Prostate gland (tissue), 2 donors: ENCODE data around the gene MRPL53. TPM values are rescaled to one million over a fixed set of nuclear protein-coding genes. Genes with fewer than 3 reads are reported as not detected.

ENCODE experiments used
- DNase-seq: peaks from one replicate; pipeline ENCODE4 v3.0.0-alpha.2; 2019; ENCODE audit warnings: low spot score
- H3K27ac ChIP-seq, 2 donors: fragments of 200-600 bp; sonication (generic); 2 replicates each; pipeline ENCODE4 v1.5.1; 2017 to 2019
- H3K27me3 ChIP-seq: fragments of 200-600 bp; sonication (generic); replicated peaks from 2 replicates; pipeline ENCODE4 v1.5.1; 2019; ENCODE audit not compliant: insufficient read depth
- H3K36me3 ChIP-seq, 2 donors: fragments of 200-600 bp; sonication (generic); 1 replicate in 1 of 2; 2 replicates in 1 of 2; pipeline versions ENCODE4 v1.5.1 to v1.8.1; 2017 to 2019
- H3K4me1 ChIP-seq: fragments of 200-600 bp; sonication (generic); replicated peaks from 2 replicates; pipeline ENCODE4 v1.5.1; 2019
- H3K4me3 ChIP-seq, 2 donors: fragments of 200-600 bp; sonication (generic); 2 replicates each; pipeline ENCODE4 v1.5.1; 2017 to 2019
- H3K9me3 ChIP-seq: fragments of 200-600 bp; sonication (generic); 2 replicates; pipeline ENCODE4 v1.5.1; 2017
- CTCF ChIP-seq, 4 experiments: fragments of 200-600 bp in 2 of 4; fragments of 450-650 bp in 2 of 4; sonication (generic) in 2 of 4; IDR thresholded peaks; 1 replicate in 3 of 4; 2 replicates in 1 of 4; pipeline ENCODE4 v1.5.1; 2016 to 2019; ENCODE audit warnings: antibody characterized with exemption in 4 of 4, mild to moderate bottlenecking in 2 of 4, moderate library complexity in 2 of 4
- POLR2A ChIP-seq: fragments of 450-650 bp; IDR thresholded peaks from one replicate; pipeline ENCODE4 v1.6.1; 2016; ENCODE audit warnings: antibody characterized with exemption, mild to moderate bottlenecking
- POLR2AphosphoS5 ChIP-seq: sonication (generic); formaldehyde crosslinking; IDR thresholded peaks from one replicate; pipeline ENCODE4 v1.6.1; 2017; ENCODE audit warnings: antibody characterized with exemption
- WGBS: methylation state at CpG from one replicate; pipeline ENCODE4 v1.1.5; 2018; 5-methylcytosine and 5-hydroxymethylcytosine counted together
- intact Hi-C: fragments of 100-400 bp; cut with DNase I; formaldehyde crosslinking; loops from one replicate; pipeline ENCODE4 v1.14.2; 2022
- total RNA-seq, 2 donors: library from RNA; depleted of rRNA; stranded (reverse); fragments of >200 nt; gene quantifications; one replicate each; pipeline ENCODE4 v1.1.0, GENCODE V29; 2016

The MRPL53 gene
- total RNA-seq, 2 donors from 2014 or later = 28.2 to 63.3 TPM

GRCh38 chr2:74514368-74515270, 42.1 kb upstream of the MRPL53 start, which contains the start of gene TLX2:
Gene TLX2 (plus strand): TSS chr2:74514450. CDS start chr2:74514807, 357 bp downstream.
- DNase-seq = no peak
- no peaks in the 10 kb centered on the region for H3K9me3 ChIP-seq
- H3K4me1 ChIP-seq = peaks cover 11% of the 10 kb centered on the region
- no peak within 1 kb of the TSS for H3K4me3 ChIP-seq
- no peaks in the 10 kb centered on the region for H3K36me3 ChIP-seq
- 4% methylated on average over 42 of the region's 82 CpGs for WGBS
- intact Hi-C loops = no loop called here
- no peak within 1 kb of the TSS for H3K27ac ChIP-seq
- H3K27me3 ChIP-seq = peaks cover 44% of the 10 kb centered on the region
- TF ChIP-seq CTCF (IDR thresholded peaks at IDR 0.05) = no peak
- no peak for TF ChIP-seq POLR2A
- no peak for TF ChIP-seq POLR2AphosphoS5

DNA sequence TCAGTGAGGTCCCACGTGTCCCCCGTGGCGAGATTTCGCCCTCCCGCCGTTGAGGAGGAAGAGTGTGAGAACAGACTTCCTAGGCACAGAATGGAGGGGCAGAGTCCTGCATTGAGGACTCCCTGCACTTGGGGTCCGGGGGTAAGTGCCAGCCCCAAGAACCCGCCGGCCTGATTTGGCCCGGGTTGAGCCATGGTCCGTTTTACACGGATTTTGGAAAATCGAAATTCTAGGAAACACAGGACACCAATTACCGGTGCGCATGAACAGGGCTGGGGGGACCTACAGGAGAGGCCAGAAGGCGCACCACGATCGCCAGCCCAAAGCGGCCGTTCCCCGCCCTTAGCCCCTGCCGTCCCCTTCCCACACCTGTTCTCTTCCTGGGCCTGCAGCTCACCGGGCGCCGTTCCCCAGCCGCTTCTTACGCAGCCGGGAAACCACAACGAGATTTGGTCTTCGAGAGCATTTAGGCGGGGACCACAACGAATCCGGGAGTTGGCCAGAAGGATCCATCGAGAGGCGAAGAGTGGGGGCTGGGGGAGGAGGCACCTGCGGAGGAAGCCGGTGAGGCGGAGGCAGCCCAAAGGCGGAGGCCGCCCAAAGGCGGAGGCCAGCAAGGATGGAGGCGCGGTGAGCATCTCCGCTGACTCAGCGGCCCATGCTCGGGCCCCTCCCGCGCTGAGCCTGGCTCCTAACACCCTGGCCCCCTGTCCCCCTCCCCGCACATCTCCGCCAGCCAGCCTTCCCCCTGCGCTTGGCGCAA, 41.3 kb upstream of the MRPL53 start:
- Histone ChIP-seq H3K9me3 (no peaks in the 10 kb centered on the region), H3K27me3 (peaks cover 41% of the 10 kb centered on the region), H3K4me3 (no peak overlapping the region), H3K4me1 (peaks cover 11% of the 10 kb centered on the region), H3K36me3 (no peaks in the 10 kb centered on the region), H3K27ac (no peak overlapping the region)
- no peak for TF ChIP-seq POLR2A
- TF ChIP-seq POLR2AphosphoS5 = peak; percentile 5
- WGBS = 5% methylated on average over 52 of the region's 52 CpGs
- intact Hi-C loops = no loop called here
- no peak for DNase-seq

- no peak for TF ChIP-seq CTCF (IDR thresholded peaks at IDR 0.05)
- TF ChIP-seq POLR2AphosphoS5 = no peak
- no peak for TF ChIP-seq POLR2A
Observed at GRCh38 chr2:74512744-74513604, 40.5 kb upstream of the MRPL53 start.

GRCh38 chr2:74511104-74511989, 38.9 kb upstream of the MRPL53 start:
- TF ChIP-seq POLR2A (no peak), CTCF (IDR thresholded peaks at IDR 0.05) (no peak), POLR2AphosphoS5 (no peak)
- H3K4me1 ChIP-seq = peaks cover 16% of the 10 kb centered on the region
- H3K36me3 ChIP-seq = no peaks in the 10 kb centered on the region
- 26% methylated on average over 11 of the region's 11 CpGs for WGBS
- no peak overlapping the region for H3K4me3 ChIP-seq
- no peaks in the 10 kb centered on the region for H3K9me3 ChIP-seq
- intact Hi-C loops = no loop called here
- H3K27me3 ChIP-seq = peaks cover 40% of the 10 kb centered on the region
- H3K27ac ChIP-seq = no peak overlapping the region
- DNase-seq = no peak

More at GRCh38 chr2:74512744-74513604, 40.5 kb upstream of the MRPL53 start:
- no peak overlapping the region for H3K27ac ChIP-seq
- H3K4me3 ChIP-seq = no peak overlapping the region
- peaks cover 11% of the 10 kb centered on the region for H3K4me1 ChIP-seq
- intact Hi-C loops = no loop called here
- no peaks in the 10 kb centered on the region for H3K9me3 ChIP-seq
- DNase-seq = no peak
- H3K27me3 ChIP-seq = peaks cover 41% of the 10 kb centered on the region
- 7% methylated on average over 36 of the region's 36 CpGs for WGBS
- no peaks in the 10 kb centered on the region for H3K36me3 ChIP-seq
